Parathyroid adenoma (tissue), 2 donors: ENCODE data around the gene SPSB1.

Experiments used
- H2AFZ ChIP-seq: fragments of 300-600 bp; sonication (generic); one replicate; pipeline ENCODE4 v1.7.0; 2017; ENCODE audit warnings: antibody characterized with exemption, mild to moderate bottlenecking
- H3K27ac ChIP-seq: fragments of 300-600 bp; sonication (generic); one replicate; pipeline ENCODE4 v1.7.0; 2017
- H3K27me3 ChIP-seq: fragments of 300-600 bp; sonication (generic); one replicate; pipeline ENCODE4 v1.7.0; 2017; ENCODE audit warnings: low read length; ENCODE audit not compliant: control insufficient read depth, insufficient read depth
- H3K36me3 ChIP-seq: fragments of 300-600 bp; sonication (generic); one replicate; pipeline ENCODE4 v1.7.0; 2017; ENCODE audit warnings: low read length; ENCODE audit not compliant: control insufficient read depth, insufficient read depth
- H3K4me1 ChIP-seq: fragments of 300-600 bp; sonication (generic); one replicate; pipeline ENCODE4 v1.7.0; 2017; ENCODE audit warnings: control low read depth
- H3K4me2 ChIP-seq: fragments of 300-600 bp; sonication (generic); one replicate; pipeline ENCODE4 v1.7.0; 2017; ENCODE audit warnings: low read length
- H3K4me3 ChIP-seq: fragments of 300-600 bp; sonication (generic); one replicate; pipeline ENCODE4 v1.7.0; 2017; ENCODE audit warnings: low read depth, low read length
- H3K79me2 ChIP-seq: fragments of 300-600 bp; sonication (generic); one replicate; pipeline ENCODE4 v1.7.0; 2017; ENCODE audit warnings: control low read depth
- H3K9ac ChIP-seq: fragments of 300-600 bp; sonication (generic); one replicate; pipeline ENCODE4 v1.7.0; 2017; ENCODE audit warnings: mild to moderate bottlenecking
- H3K9me3 ChIP-seq: fragments of 300-600 bp; sonication (generic); one replicate; pipeline ENCODE4 v1.7.0; 2017; ENCODE audit warnings: low read length; ENCODE audit not compliant: control insufficient read depth
- TF ChIP-seq, protein P1 (sequence below): fragments of 300-600 bp; sonication (generic); IDR thresholded peaks from one replicate; pipeline ENCODE4 v1.7.0; 2017; ENCODE audit warnings: antibody characterized with exemption, mild to moderate bottlenecking
- donor health status: primary hyperparathyroidism.

SPSB1 gene

DNA sequence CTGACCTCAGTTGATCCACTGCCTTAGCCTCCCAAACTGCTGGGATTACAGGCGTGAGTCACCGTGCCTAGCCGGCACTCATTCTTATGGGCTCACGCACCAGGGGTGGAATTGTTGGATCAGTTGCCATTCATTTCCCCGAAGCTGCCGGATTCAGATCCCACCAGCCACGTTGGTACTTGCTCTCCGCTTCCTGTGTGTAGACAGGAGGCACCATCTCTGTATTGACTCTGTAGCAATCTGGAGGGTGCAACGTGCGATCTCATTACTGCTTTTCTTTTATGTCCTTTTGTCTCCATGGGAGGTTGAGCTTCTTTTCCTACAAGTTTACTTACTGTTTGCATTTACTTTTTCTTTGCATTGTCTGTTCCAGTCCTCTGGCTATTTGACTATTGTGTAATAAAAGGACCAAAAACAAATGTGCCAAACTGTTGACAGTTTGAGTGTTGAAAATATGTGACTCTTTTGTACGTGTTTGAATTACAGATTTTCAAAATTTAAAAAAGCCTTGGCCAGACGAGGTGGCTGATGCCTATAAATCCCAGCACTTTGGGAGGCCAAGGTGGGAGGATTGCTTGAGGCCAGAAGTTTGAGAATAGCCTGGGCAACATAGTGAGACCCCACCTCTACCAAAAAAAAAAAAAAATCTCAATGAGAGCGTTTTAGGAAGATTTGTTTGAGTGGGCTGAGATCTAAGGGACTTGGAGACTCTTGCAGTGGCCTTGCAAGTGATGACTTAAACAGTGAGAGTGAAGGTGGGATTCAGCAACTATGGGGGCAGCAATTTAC is 39.1 kb downstream of the SPSB1 start:
- no peaks in the 10 kb centered on the region for H3K79me2 ChIP-seq
- H3K27me3 ChIP-seq: no peaks in the 10 kb centered on the region
- no peaks in the 10 kb centered on the region for H3K9me3 ChIP-seq
- no peak overlapping the region for H3K27ac ChIP-seq
- no peak overlapping the region for H3K4me2 ChIP-seq
- no peak overlapping the region for H3K9ac ChIP-seq
- no peaks in the 10 kb centered on the region for H3K36me3 ChIP-seq
- no peak overlapping the region for H2AFZ ChIP-seq
- H3K4me3 ChIP-seq: no peak overlapping the region
- no peaks in the 10 kb centered on the region for H3K4me1 ChIP-seq
- TF ChIP-seq, protein P1, sequence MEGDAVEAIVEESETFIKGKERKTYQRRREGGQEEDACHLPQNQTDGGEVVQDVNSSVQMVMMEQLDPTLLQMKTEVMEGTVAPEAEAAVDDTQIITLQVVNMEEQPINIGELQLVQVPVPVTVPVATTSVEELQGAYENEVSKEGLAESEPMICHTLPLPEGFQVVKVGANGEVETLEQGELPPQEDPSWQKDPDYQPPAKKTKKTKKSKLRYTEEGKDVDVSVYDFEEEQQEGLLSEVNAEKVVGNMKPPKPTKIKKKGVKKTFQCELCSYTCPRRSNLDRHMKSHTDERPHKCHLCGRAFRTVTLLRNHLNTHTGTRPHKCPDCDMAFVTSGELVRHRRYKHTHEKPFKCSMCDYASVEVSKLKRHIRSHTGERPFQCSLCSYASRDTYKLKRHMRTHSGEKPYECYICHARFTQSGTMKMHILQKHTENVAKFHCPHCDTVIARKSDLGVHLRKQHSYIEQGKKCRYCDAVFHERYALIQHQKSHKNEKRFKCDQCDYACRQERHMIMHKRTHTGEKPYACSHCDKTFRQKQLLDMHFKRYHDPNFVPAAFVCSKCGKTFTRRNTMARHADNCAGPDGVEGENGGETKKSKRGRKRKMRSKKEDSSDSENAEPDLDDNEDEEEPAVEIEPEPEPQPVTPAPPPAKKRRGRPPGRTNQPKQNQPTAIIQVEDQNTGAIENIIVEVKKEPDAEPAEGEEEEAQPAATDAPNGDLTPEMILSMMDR: no peak

GRCh38 chr1:9332513-9333143 is 39.9 kb downstream of the SPSB1 start:
- H3K27me3 ChIP-seq: no peaks in the 10 kb centered on the region
- no peaks in the 10 kb centered on the region for H3K36me3 ChIP-seq
- TF ChIP-seq, protein P1: no peak
- no peaks in the 10 kb centered on the region for H3K4me1 ChIP-seq
- no peak overlapping the region for H3K27ac ChIP-seq
- no peaks in the 10 kb centered on the region for H3K9me3 ChIP-seq
- H2AFZ ChIP-seq: no peak overlapping the region
- H3K4me3 ChIP-seq: no peak overlapping the region
- no peaks in the 10 kb centered on the region for H3K79me2 ChIP-seq
- H3K4me2 ChIP-seq: no peak overlapping the region
- no peak overlapping the region for H3K9ac ChIP-seq

DNA sequence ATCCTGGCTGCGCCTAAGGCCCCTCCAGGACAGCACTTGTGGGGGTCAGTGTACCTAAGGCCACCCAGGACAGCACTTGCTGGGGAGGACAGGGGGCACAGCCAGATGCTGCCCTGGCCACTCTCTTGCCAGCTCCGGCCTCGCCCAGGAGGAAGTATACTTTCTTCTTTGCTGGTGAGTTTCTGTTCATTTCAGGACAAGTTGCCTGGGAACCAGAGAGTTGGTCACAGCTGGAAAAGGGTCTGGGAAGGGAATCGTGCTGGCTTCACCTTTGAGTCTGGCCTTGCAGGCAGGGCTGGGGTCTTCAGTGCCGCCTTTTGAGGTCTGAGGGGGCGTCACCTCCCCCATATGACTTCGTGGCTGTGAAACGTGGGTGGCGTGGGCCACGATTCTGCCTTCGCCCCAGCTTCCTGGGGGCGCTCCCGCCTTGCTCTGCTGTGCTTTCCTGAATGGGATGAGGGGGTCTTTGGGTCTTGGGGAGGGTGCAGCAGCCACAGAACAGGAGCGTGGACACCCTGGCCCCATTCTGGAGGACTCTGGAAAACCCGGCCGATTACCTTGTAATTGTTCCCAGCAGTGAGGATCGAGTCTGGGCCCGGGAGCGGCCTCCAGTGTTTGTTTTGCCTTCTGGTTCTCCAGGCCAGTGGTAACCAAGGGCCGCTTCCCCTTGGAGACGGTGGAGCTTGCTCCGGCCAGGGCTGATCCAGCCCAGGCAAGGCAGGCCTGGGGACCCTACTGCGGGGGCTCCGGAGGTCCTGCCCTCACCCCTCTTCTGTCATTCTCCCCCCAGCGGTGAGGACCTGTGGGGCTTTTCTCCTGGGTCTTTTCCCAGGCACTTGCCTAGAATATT is 45.9 kb downstream of the SPSB1 start:
- Histone ChIP-seq H3K27me3 (no peaks in the 10 kb centered on the region), H3K4me2 (no peak overlapping the region), H3K9me3 (no peaks in the 10 kb centered on the region), H3K9ac (no peak overlapping the region), H3K79me2 (peaks cover 3% of the 10 kb centered on the region), H3K36me3 (no peaks in the 10 kb centered on the region), H3K4me1 (no peaks in the 10 kb centered on the region), H3K27ac (no peak overlapping the region), H3K4me3 (no peak overlapping the region), H2AFZ (no peak overlapping the region)
- TF ChIP-seq, protein P1: no peak

DNA sequence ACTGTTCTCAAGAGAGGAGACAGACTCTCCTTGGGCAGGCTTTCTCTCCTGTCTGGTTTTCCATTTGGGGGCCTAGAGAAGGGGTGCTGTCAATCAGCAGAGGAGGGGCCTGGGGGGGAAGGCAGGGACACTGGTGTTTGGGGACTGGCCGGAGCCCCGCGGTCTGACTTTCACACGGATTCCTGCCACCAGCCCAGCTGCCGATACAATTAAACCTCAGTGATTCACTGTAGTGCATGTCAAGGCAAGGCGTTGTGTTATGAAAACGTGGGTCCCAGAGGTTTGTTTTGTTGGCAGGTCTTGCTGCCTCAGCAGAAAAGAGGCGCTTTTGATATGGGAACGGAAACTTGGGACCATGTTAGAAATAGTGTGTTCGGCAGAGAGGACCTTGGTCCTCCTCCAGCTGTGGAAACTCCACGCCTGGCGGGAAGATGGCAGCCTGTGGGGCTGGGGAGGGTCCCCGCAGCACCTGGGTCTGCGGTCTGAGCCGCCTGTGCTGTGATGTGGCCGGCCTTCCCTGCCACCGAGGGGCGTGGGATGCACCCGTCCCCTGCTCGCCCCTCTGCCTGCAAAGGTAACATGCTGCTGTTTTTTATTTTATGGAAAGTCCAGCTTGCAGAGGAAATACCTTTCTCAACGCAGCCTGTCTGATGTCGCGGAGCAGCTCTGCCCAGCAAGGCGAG is 47.6 kb downstream of the SPSB1 start:
- no peak overlapping the region for H3K27ac ChIP-seq

More for the DNA sequence above, 47.6 kb downstream of the SPSB1 start:
- TF ChIP-seq, protein P1: no peak
- H3K4me1 ChIP-seq: no peaks in the 10 kb centered on the region
- peaks cover 3% of the 10 kb centered on the region for H3K79me2 ChIP-seq
- H2AFZ ChIP-seq: no peak overlapping the region
- no peak overlapping the region for H3K9ac ChIP-seq
- no peaks in the 10 kb centered on the region for H3K36me3 ChIP-seq
- H3K4me3 ChIP-seq: no peak overlapping the region
- H3K4me2 ChIP-seq: no peak overlapping the region
- no peaks in the 10 kb centered on the region for H3K27me3 ChIP-seq
- no peaks in the 10 kb centered on the region for H3K9me3 ChIP-seq
